Endodermal cell (in vitro differentiated cells): Measurements from ENCODE around the gene NKX6-1. TPM values are rescaled to one million over a fixed set of nuclear protein-coding genes. Genes with fewer than 3 reads are reported as not detected.

ENCODE experiments used
- DNase-seq: peaks from one replicate; pipeline ENCODE4 v3.0.0-alpha.2; 2017
- H3K27ac ChIP-seq: 2 replicates; pipeline ENCODE4 v1.5.1; 2013; ENCODE audit warnings: mild to moderate bottlenecking, low read depth, low read length, moderate library complexity
- H3K27me3 ChIP-seq: 2 replicates; pipeline ENCODE4 v1.6.1; 2013; ENCODE audit warnings: mild to moderate bottlenecking, low read length, moderate library complexity; ENCODE audit not compliant: insufficient read depth, control insufficient read depth, poor library complexity, severe bottlenecking
- H3K36me3 ChIP-seq: 2 replicates; pipeline ENCODE4 v1.7.0; 2013; ENCODE audit warnings: mild to moderate bottlenecking, low read length, moderate library complexity; ENCODE audit not compliant: control insufficient read depth, insufficient read depth
- H3K4me1 ChIP-seq: one replicate; pipeline ENCODE4 v1.7.0; 2013; ENCODE audit warnings: low read length; ENCODE audit not compliant: control insufficient read depth, insufficient read depth
- H3K4me3 ChIP-seq: 2 replicates; pipeline ENCODE4 v1.5.1; 2013; ENCODE audit warnings: mild to moderate bottlenecking, low read length, moderate library complexity
- H3K9ac ChIP-seq: 2 replicates; pipeline ENCODE4 v1.6.1; 2013; ENCODE audit warnings: mild to moderate bottlenecking, low read length, moderate library complexity; ENCODE audit not compliant: poor library complexity, severe bottlenecking; ENCODE audit errors: extremely low read depth
- H3K9me3 ChIP-seq: 2 replicates; pipeline ENCODE4 v1.6.1; 2013; ENCODE audit warnings: mild to moderate bottlenecking, low read length, moderate library complexity; ENCODE audit not compliant: control insufficient read depth
- H3K27ac Mint-ChIP-seq: 2 replicates; pipeline ENCODE4 v1.8.0; 2020; ENCODE audit warnings: mixed read lengths
- H3K27me3 Mint-ChIP-seq: 2 replicates; pipeline ENCODE4 v1.8.0; 2021; ENCODE audit warnings: mild to moderate bottlenecking, mixed read lengths; ENCODE audit not compliant: insufficient read depth
- H3K36me3 Mint-ChIP-seq: 2 replicates; pipeline ENCODE4 v1.8.0; 2020; ENCODE audit warnings: low read depth, mixed read lengths
- H3K4me1 Mint-ChIP-seq: 2 replicates; pipeline ENCODE4 v1.8.0; 2020; ENCODE audit warnings: mixed read lengths
- H3K4me3 Mint-ChIP-seq: 2 replicates; pipeline ENCODE4 v1.8.0; 2020; ENCODE audit warnings: mild to moderate bottlenecking, moderate library complexity, mixed read lengths
- H3K9me3 Mint-ChIP-seq: 2 replicates; pipeline ENCODE4 v1.8.0; 2020; ENCODE audit warnings: mild to moderate bottlenecking, mixed read lengths
- WGBS, 2 experiments: methylation state at CpG; one replicate each; pipeline versions ENCODE4 v1.1.5 to v1.1.7; 2013; ENCODE audit warnings: missing lambda C conversion rate in 2 of 2, mixed read lengths in 1 of 2; ENCODE audit not compliant: insufficient coverage in 1 of 2, insufficient read length in 1 of 2; 5-methylcytosine and 5-hydroxymethylcytosine counted together
- total RNA-seq, 2 donors: library from RNA; stranded (reverse); fragmentation: NEBNext Ultra II Directional in 1 of 2; extraction: Animal tissue kit (Norgen Biotek cat#: 25700) in 1 of 2; gene quantifications; 2 replicates in 1 of 2; 3 replicates in 1 of 2; pipeline ENCODE4 v1.2.1, GENCODE V29; 2021
- TF ChIP-seq, protein P1 (sequence below): fragments of 200-600 bp; sonication (generic); conservative IDR thresholded peaks from 2 replicates; pipeline ENCODE4 v1.5.0; 2021; ENCODE audit warnings: antibody characterized with exemption, mild to moderate bottlenecking

The NKX6-1 gene
- total RNA-seq, 2 donors from 2014 or later, result not detected

DNA sequence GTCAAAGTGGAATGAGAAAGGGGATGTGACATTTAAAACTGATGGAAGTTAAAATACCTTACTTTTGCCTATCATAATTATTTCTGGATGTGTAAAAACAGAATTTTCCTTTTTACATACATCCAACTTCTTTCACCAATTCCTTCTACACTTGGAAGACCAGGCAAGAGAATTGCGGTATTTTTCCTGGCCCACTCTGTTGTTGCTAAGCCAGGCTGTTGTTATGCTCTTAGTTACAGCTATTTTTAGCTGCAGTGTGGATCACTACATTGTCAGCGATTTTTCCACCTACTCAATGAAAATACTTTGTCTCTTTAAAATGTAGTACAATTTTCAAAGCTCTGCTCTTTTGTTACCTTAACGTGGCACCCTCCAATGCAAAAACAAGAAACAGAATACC lies 43.4 kb downstream of the NKX6-1 start:
- Mint-ChIP-seq H3K36me3 (no peaks in the 10 kb centered on the region), H3K9me3 (no peaks in the 10 kb centered on the region), H3K4me3 (no peak overlapping the region), H3K4me1 (peaks cover 3% of the 10 kb centered on the region), H3K27me3 (no peaks in the 10 kb centered on the region), H3K27ac (no peak overlapping the region)
- 79 to 83% methylated on average over 3 of the region's 3 CpGs for WGBS, 2 experiments
- no peaks in the 10 kb centered on the region for H3K9me3 ChIP-seq
- no peaks in the 10 kb centered on the region for H3K27me3 ChIP-seq
- no peak overlapping the region for H3K27ac ChIP-seq
- no peak overlapping the region for H3K9ac ChIP-seq
- H3K4me1 ChIP-seq, result no peaks in the 10 kb centered on the region
- TF ChIP-seq, protein P1, sequence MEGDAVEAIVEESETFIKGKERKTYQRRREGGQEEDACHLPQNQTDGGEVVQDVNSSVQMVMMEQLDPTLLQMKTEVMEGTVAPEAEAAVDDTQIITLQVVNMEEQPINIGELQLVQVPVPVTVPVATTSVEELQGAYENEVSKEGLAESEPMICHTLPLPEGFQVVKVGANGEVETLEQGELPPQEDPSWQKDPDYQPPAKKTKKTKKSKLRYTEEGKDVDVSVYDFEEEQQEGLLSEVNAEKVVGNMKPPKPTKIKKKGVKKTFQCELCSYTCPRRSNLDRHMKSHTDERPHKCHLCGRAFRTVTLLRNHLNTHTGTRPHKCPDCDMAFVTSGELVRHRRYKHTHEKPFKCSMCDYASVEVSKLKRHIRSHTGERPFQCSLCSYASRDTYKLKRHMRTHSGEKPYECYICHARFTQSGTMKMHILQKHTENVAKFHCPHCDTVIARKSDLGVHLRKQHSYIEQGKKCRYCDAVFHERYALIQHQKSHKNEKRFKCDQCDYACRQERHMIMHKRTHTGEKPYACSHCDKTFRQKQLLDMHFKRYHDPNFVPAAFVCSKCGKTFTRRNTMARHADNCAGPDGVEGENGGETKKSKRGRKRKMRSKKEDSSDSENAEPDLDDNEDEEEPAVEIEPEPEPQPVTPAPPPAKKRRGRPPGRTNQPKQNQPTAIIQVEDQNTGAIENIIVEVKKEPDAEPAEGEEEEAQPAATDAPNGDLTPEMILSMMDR, result no peak
- DNase-seq, result no peak
- H3K36me3 ChIP-seq, result no peaks in the 10 kb centered on the region
- no peak overlapping the region for H3K4me3 ChIP-seq

DNA sequence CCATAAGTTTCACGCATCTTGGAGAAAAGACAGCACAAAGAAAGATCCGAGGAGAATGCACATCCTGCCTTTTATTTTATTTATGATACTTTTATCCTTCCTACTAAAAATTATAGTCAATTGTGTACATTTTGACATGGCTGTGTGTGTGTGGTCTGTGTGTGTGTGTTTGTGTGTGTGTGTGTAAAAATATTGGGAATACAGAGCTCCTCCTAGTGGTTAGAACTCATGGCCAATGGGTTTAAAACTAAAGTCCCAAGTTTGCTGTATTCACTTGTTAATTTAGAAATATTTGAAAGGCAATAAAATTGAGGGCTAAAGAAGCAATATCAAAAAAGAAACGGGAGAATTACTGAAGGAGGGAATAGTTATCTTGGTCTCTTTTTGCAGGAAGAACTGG lies 47.5 kb downstream of the NKX6-1 start:
- no peak for DNase-seq
- WGBS, 2 experiments, result 0 to 32% methylated on average over 1 to 3 of the region's 3 CpGs
- no peak overlapping the region for H3K4me3 ChIP-seq
- no peaks in the 10 kb centered on the region for H3K36me3 Mint-ChIP-seq
- H3K9me3 Mint-ChIP-seq, result no peaks in the 10 kb centered on the region
- H3K36me3 ChIP-seq, result no peaks in the 10 kb centered on the region
- no peaks in the 10 kb centered on the region for H3K9me3 ChIP-seq
- H3K27me3 Mint-ChIP-seq, result no peaks in the 10 kb centered on the region
- no peak overlapping the region for H3K9ac ChIP-seq
- TF ChIP-seq, protein P1, result peak; percentile 80
- no peaks in the 10 kb centered on the region for H3K4me1 ChIP-seq
- H3K27ac Mint-ChIP-seq, result no peak overlapping the region
- no peak overlapping the region for H3K27ac ChIP-seq
- H3K4me3 Mint-ChIP-seq, result no peak overlapping the region
- H3K4me1 Mint-ChIP-seq, result peaks cover 3% of the 10 kb centered on the region
- H3K27me3 ChIP-seq, result no peaks in the 10 kb centered on the region

DNA sequence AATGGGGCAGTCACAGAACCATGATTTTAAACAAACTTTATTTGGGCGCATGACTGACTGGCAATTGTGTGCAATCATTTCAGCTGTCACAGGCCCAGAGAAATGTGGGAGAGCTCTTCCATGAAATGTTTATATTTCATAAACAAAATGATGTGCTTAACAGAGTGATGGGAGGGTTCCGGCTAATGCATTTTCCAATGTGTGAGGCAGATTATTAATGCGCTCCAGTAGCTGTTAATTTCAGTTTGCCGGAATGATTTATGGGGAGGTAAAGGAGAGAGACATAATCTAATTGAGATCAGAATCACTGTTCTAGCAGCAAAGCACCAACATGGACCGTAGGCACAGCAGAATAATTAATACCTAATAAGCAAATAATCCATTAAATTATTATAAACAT lies 55.6 kb downstream of the NKX6-1 start:
- Histone ChIP-seq H3K4me1 (no peaks in the 10 kb centered on the region), H3K9ac (no peak overlapping the region), H3K36me3 (no peaks in the 10 kb centered on the region), H3K4me3 (no peak overlapping the region), H3K27me3 (no peaks in the 10 kb centered on the region), H3K27ac (no peak overlapping the region), H3K9me3 (no peaks in the 10 kb centered on the region)
- no peak overlapping the region for H3K4me3 Mint-ChIP-seq
- H3K36me3 Mint-ChIP-seq, result no peaks in the 10 kb centered on the region
- no peaks in the 10 kb centered on the region for H3K9me3 Mint-ChIP-seq
- TF ChIP-seq, protein P1, result no peak
- H3K27ac Mint-ChIP-seq, result no peak overlapping the region
- WGBS, 2 experiments, result 95 to 100% methylated on average over 4 of the region's 5 CpGs
- H3K4me1 Mint-ChIP-seq, result no peaks in the 10 kb centered on the region
- DNase-seq, result no peak
- H3K27me3 Mint-ChIP-seq, result no peaks in the 10 kb centered on the region
